GM19239 (cell line): ENCODE results near the gene EBI3.
A peak's percentile ranks its signal among the peaks of the same experiment; 100 is the strongest.
"Not testable (repeated sequence)": the region's sequence is repeated elsewhere in the genome, so short reads cannot be mapped to it uniquely, and the experiment has no call there.

ENCODE experiments used
- DNase-seq: peaks from one replicate; pipeline ENCODE4 v3.0.0; 2011; ENCODE audit warnings: low spot score; ENCODE audit not compliant: insufficient read length
- FAIRE-seq: peaks from 2 replicates; lab custom pipeline; 2011; peaks lifted over from hg19 to GRCh38; lab: Jason Lieb, UNC

The EBI3 gene

DNA sequence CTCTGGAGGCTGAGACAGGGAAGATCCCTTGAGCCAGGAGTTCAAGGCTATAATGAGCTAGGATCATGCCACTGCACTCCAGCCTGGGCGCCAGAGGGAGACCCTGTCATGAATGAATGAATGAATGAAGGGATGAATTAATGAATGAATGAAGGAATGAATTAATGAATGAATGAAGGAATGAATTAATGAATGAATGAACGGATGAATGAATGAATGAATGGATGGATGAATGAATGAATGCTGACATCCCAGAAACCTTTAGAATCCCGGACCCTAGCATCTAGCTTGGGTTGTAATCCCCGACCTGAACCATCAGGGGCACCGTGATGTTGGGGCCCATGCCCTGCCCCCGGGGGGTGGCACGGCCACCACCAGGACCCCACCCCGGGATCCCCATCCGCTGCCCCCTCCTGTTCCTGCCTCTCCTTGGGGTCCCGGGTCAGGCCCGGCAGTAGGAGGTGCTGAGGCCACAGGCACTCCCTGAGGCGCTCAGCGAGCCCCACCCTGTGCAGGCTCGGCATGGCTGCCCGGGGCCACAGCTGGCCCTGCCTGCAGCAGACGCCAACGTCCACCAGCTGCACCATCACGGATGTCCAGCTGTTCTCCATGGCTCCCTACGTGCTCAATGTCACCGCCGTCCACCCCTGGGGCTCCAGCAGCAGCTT, 3.4 kb downstream of the EBI3 start:
- no peak for FAIRE-seq
- no peak for DNase-seq

DNA sequence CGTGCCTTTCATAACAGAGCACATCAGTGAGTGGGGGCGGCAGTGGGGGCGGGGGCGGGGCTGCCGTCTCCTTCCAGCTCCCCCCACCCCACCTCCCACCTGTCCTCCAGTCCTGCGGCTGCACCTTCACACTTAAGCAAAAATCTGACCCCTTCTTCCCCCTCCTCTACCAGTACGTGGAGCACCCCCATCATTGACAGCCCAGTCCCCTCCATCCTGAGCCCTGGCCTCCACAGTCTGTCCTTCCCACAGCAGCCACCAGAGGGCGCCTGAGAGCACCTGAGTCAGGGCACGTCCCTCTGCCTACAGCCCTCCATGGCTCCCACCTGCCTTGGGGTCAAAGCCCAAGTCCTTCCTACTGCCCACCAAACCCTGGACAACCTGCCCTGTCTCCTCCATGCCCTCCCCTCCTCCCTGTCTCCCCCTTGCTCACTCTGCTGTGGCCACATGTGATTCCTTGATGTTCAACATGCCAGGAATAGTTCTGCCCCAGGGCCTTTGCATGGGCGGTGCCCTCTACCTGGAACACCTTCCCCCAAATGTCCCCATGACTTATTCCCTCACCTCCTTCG, 4.0 kb downstream of the EBI3 start:
- FAIRE-seq: no peak

DNA sequence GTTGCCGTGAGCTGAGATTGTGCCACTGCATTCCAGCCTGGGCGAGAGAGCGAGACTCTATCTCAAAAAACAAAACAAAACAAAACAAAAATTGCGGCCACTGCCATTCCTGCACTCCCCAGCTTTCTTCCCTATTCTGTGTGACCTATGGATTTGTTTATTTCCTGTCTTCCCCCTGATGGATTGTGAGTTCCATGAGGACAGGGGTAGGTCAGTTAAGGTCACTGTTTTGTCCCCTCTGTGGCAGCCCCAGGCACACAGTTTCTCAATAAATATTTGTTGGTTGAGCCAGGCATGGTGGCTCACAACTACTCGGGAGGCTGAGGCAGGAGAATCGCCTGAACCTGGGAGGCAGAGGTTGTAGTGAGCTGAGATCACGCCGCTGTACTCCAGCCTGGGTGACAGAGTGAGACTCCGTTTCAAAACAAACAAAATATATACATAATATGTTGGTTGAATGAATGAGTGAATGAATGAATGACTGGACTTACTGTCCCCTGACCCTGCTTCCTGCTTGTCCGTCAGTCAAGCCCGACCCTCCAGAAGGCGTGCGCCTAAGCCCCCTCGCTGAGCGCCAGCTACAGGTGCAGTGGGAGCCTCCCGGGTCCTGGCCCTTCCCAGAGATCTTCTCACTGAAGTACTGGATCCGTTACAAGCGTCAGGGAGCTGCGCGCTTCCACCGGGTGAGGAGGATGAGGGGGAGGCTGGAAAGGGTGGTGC, 5.0 kb downstream of the EBI3 start:
- FAIRE-seq (no peak), DNase-seq (no peak)

More for the DNA sequence above, 4.0 kb downstream of the EBI3 start:
- DNase-seq: no peak

DNA sequence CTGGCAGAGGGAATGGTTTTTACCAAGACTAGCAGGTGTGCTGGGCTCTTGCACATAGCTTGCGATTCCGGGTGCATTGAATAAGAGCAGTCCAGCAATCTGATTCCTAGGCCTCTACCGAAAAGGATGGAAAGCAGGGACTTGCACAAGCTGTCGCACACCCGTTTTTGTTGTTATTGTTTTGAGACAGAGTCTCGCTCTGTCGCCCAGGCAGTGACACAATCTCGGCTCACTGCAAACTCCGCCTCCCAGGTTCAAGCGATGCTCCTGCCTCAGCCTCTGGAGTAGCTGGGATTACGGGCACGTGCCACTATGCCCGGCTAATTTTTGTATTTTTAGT, 5.5 kb downstream of the EBI3 start:
- FAIRE-seq (no peak), DNase-seq (no peak)

DNA sequence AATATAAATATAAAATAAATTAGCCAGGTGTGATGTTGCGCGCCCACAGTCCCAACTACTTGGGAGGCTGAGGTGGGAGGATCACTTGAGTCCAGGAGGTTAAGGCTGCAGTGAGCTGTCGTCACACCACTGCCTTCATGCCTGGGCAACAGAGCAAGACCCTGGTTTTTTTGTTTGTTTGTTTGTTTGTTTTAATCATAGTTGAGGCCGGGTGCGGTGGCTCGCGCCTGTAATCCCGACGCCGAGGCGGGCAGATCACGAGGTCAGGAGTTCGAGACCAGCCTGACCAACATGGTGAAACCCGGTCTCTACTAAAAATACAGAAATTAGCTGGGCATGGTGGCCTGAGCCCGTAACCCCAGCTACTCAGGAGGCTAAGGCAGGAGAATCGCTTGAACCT, 8.2 kb downstream of the EBI3 start:
- not testable (repeated sequence) for FAIRE-seq, DNase-seq

DNA sequence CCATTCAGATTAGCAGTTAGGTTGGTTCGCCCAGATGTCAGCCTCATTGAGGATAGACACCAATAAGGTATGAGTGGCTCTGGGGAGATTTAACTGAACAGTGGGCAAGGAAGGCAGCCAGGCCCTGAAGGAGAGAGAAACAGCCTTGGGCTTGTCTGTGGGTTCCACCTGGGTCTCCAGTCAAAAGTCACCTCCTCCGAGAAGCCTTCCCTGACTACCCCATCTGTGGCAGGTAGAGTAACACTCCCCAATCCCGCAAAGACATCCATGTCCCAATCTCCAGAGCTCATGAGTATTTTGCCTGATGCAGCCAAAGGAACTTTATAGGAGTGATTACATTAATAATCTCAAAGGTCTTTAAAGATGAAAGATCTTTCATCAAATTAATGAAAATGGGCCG, 9.5 kb downstream of the EBI3 start:
- DNase-seq (no peak), FAIRE-seq (no peak)

DNA sequence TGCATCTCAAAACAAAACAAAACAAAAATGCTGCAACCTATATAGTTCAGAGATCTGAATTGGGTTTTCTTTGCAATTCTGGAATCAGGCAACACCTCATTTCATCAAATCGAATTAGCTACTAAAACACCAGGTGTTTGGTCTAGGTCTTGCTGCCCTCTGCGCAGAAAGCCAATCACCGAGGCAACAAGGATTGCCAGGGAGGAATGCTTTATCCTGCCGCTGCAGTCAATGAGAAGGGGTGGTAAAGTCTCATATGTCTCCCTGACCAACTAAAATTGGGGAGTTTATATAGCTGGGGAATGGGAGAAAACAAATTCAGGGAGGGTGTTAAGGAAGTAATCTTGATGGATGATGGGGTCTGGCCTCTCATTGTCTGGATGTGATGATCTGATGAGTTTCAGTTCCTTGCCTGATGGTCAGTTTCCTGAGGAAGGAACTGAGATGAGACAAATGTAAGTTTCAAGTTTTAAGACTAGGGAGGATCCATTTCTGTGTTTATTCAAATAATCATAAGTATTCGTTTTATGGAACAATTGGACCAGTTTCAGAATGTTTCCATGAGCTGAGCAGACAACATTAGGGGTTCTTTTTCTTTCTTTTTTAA, 12.6 kb downstream of the EBI3 start:
- peak; percentile 84 for FAIRE-seq
- no peak for DNase-seq

DNA sequence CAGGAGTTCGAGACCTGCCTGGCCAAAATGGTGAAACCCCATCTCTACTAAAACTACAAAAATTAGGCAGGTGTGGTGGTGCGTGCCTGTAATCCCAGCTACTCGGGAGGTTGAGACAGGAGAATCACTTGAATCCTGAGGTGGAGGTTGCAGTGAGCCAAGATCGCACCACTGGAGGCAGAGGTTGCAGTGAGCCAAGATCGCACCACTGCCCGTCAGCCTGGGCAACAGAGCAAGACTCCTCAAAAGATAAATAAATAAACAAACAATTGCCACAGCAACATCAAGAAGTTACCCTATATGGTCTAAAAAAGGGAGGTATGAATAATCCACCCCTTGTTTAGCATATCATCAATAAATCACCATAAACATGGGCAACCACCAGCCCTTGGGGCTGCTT, 16.6 kb downstream of the EBI3 start:
- not testable (repeated sequence) for FAIRE-seq, DNase-seq

DNA sequence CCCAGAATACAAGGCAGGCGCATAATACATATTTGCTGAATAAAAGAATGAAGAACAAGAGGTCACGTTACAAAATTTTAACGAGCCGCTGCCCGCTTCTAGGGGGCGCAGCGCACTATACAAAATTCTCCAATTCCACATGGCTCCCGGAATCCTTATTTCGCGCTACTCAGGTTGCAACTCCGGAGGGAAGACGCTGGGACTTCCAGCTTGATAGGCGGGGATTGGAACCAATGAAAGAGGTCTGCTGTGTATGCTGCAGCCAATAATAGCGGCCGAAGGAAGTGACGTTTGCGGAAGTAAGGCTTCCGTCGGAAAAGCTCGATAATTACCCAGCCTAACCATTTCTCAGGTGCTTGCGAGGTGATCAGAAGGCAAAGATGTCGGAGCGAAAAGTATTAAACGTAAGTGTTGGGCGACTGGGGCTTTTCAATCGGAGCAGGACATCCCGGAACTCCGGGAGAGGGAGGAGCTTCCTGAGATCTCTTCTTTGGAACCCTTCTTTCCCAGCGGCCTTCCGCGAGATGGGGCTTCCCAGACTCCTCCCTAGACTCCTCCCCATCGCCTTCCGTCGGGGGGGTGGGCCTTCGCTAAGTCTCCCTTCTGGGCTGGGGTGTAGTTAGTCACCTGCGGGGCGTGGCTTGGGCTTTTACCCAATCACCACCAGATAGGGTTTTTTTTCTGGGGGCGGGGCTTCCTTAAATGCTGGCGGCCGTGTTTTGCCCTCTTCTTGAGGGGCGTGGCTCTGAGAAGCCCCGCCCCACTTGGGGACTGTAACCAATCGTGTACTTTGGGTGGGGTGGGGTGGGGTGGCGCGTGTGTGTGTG, 17.7 kb downstream of the EBI3 start, which contains the start of gene YJU2:
Gene YJU2 (plus strand): TSS at position 314 of the 827 bp plus-strand sequence. CDS start 67 bp downstream, at position 381.
- FAIRE-seq (peak; percentile 98), DNase-seq (peak; percentile 98)

DNA sequence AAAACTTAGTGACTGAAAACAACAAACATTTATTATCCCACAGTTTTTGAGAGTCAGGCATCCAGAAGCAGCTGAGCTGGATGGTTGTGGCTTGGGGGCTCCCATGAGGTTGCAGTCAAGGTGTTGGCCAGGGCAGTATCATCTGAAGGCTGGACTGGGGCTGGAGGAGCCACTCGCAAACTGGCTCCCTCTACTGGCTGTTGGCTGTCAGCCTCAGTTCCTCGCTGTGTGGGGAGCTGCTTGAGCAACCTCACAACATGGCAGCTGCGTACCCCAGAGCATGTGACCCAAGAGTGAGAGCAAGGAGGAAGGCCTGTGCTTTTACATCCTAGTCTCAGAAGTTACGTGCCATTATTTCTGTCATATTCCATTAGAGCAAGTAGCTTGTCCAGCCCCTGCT, 27.2 kb downstream of the EBI3 start:
- no peak for DNase-seq
- no peak for FAIRE-seq

DNA sequence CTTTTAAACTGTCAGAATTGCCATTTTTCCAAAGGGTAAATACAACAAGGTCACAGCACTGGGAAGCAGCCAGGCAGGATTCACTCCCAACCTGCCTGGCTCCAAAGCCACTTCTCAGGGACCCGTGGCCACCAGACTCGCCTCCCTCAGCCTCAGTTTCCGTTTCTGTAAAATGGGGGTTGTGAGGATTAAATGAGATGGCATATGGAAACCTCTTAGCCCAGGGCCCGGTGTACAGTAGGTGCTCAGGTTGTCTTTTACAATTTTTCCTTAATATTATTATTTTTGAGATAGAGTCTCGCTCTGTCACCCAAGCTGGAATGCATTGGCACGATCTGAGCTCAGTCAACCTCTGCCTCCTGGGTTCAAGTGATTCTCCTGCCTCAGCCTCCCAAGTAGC, 27.7 kb downstream of the EBI3 start:
- FAIRE-seq (no peak), DNase-seq (no peak)

DNA sequence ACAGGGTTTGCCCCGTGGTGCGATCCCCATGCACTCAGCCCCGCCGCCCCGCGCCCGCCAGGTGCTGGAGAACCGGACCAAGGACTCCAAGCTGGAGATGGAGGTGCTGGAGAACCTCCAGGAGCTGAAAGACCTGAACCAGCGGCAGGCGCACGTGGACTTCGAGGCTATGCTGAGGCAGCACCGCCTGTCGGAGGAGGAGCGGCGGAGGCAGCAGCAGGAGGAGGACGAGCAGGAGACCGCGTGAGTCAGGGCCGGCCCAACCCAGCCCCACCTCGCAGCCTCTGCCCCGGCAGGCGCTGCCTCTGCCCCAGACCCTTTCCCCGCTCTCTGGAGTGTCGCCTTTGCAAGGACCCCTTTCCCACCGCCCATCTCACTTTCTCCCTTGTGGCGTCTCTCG, 28.9 kb downstream of the EBI3 start:
- no peak for FAIRE-seq

DNA sequence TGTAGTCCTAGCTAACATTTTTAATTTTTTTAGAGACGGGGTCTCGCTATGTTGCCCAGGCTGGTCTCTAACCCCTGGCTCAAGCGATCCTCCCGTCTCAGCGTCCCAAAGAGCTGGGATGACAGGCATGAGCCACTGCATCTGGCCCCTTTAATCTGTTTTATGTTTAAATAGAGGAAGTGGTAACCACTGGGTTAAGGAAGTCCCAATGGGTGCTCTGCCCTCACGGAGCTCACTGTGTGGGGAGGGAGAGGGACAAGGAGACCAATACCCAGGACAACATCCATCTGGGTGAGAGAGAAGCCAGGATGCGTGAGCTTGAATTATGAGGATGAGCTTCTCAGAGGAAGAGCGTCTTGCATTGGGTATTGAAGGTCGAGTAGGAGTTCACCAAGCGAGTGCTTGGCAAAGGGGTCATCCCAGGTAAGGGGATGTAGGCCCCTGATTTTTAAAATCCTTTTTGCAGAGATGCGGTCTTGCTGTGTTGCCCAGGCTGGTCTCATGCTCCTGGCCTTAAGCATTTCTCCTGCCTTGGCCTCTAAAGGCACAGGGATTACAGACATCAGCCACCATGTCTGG, 31.4 kb downstream of the EBI3 start:
- FAIRE-seq: no peak
- no peak for DNase-seq

More for the DNA sequence above, 28.9 kb downstream of the EBI3 start:
- no peak for DNase-seq

DNA sequence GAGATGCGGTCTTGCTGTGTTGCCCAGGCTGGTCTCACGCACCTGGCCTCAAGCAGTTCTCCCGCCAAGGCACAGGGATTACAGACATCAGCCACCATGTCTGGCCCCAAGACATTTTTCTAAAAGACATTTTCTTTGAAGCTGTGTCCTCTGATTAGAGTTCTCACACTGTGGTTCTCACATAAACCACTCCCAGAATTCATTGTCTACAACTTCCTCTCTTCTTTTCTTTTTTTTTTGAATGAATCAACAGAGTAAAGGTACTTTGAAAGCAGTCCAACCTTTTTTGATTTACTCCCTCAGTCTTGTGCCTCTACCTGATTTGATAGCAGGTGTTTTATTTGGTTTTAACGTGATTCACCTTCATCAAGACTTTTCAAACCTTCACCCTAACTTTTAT, 35.5 kb downstream of the EBI3 start:
- no peak for FAIRE-seq

DNA sequence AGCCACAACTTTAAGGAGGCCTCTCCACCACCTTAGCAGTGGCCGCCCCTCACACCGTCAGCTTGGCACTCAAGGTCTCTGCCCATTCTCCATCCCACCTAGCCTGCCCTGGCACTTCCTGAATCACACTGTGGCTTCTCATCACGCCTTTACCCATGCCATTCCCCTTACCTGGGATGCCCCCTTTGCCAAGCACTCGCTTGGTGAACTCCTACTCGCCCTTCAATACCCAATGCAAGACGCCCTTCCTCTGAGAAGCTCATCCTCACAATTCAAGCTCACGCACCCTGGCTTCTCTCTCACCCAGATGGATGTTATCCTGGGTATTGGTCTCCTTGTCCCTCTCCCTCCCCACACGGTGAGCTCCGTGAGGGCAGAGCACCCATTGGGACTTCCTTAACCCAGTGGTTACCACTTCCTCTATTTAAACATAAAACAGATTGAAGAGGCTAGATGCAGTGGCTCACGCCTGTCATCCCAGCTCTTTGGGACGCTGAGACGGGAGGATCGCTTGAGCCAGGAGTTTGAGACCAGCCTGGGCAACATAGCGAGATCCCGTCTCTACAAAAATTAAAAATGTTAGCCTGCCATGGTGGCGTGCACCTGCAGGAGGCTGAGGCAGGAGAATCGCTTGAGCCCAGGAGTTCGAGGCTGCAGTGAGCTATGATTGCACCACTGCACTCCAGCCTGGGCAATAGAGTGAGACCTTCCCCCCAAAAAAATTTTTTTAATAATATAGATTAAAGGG, 37.1 kb downstream of the EBI3 start:
- DNase-seq (no peak), FAIRE-seq (no peak)

More for the DNA sequence above, 35.5 kb downstream of the EBI3 start:
- no peak for DNase-seq

DNA sequence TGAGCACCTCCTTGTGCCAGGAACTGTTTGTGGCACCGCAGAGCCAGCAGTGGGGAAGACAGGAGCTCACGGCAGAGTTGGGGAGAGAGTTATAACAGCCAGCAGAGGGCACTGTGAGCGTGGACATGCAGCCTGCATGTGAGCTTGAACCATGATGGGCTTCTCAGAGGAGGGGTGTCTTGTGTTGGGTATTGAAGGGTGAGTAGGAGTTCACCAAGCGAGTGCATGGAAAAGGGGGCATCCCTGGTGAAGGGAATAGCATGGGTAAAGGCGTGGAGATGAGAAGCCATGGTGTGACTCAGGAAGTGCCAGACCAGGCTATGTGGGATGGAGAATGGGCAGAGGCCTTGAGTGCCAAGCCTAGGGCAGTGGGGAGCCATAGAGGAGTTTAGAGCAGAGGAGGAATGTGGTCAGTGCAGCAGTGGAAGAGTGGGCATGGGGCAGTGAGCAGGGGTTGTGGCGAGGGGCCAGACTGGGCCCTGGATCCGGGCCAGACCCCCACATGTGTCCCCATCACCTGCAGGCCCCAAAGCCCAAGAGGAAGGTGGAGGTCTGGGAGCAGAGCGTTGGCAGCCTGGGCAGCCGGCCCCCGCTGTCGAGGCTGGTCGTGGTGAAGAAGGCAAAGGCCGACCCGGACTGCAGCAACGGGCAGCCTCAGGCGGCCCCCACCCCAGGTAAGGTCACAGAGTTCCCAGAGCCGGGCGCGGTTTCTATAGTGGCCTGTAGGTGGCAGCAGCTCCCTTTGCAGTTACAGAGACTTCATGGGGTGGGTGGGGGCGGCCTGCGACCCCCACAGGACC, 38.0 kb downstream of the EBI3 start:
- peak; percentile 65 for DNase-seq
- no peak for FAIRE-seq

DNA sequence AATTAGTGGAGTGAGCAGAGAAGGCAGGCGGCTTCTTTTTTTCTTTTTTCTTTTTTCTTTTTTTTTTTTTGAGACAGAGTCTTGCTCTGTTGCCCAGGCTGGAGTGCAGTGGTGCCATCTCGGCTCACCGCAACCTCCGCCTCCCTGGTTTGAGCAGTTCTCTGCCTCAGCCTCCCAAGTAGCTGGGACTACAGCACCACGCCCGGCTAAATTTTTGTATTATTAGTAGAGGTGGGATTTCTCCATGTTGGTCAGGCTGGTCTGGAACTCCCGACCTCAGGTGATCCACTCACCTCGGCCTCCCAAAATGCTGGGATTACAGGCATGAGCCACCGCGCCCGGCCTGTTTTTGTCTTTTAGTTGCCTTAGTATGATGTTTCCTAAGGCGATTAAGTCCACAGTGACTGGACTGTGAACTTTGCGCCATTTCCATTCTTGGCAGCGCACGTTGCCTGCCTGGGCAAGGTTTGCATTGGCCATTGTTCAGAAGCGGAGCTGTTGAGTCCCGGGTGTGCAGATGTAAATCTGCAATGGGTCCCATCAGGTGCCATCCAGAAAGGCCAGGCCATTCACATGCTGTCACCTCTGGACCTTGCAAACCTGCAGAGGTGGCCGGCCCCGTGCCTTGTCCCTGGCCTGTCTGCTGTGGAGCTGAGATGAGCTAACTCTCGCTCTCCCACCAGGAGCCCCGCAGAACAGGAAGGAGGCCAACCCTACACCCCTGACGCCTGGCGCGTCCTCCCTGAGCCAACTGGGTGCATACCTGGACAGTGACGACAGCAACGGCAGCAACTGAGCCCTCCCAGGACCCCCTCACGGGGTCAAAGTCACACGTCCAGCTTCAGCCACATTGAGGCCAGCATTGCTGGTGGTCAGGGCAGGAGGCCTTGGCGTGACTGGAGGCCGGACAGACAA, 38.8 kb downstream of the EBI3 start:
- no peak for DNase-seq
- FAIRE-seq: no peak
